Breast epithelium (tissue), 3 donors: ENCODE results near the gene HPS1.

Source experiments
- CTCF ChIP-seq, 3 donors: fragments of 450-650 bp; IDR thresholded peaks; one replicate each; pipeline ENCODE4 v1.5.1; 2016 to 2017; ENCODE audit warnings: antibody characterized with exemption in 3 of 3, mild to moderate bottlenecking in 3 of 3, moderate library complexity in 3 of 3
- POLR2A ChIP-seq: fragments of 450-650 bp; IDR thresholded peaks from one replicate; pipeline ENCODE4 v1.6.1; 2016; ENCODE audit warnings: antibody characterized with exemption, mild to moderate bottlenecking, moderate library complexity
- POLR2AphosphoS5 ChIP-seq, 3 donors: sonication (generic); formaldehyde crosslinking; IDR thresholded peaks; one replicate each; pipeline ENCODE4 v1.6.1; 2017; ENCODE audit warnings: antibody characterized with exemption in 3 of 3

GRCh38 chr10:98410759-98411158 is 36.0 kb downstream of the HPS1 start:
- no peak for TF ChIP-seq POLR2AphosphoS5 (IDR thresholded peaks at IDR 0.05)
- no peak for TF ChIP-seq CTCF (IDR thresholded peaks at IDR 0.05)
- TF ChIP-seq POLR2A: no peak
